GM19467 (cell line): ENCODE results near the gene TENT5D.
"Not testable (repeated sequence)": the region's sequence is repeated elsewhere in the genome, so short reads cannot be mapped to it uniquely, and the experiment has no call there.

Experiments used
- ATAC-seq: cut with Tn5 transposase; IDR thresholded peaks from one replicate; pipeline ENCODE4 v1.9.1; 2021; ENCODE audit warnings: mild to moderate bottlenecking, moderate library complexity; ENCODE audit not compliant: unreplicated experiment

The TENT5D gene

DNA sequence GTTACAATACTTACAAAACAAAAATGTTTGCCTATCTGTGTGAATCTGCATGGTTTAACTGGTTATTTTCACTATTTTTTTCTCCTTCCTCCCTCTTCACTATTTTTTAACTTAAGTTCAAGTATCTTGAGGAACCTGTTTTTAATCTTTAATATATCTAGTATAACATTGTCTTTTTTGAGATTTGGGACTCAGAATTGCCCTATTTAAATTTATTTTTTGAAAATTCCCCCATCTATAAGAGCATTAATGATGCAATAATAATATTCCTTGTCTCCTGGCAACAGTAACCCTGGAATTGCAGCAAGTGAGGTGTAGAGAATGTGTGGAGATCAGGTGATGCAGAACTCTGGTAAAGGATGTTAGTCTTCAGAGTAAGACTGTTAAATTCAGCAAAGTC lies at the start of gene TENT5D:
Gene TENT5D (plus strand): TSS at position 301 of the 400 bp plus-strand sequence. CDS start 22,093 bp downstream, outside the sequence.
- no peak for ATAC-seq

GRCh38 chrX:80385651-80386050 lies 34.6 kb upstream of the TENT5D start:
- not testable (repeated sequence) for ATAC-seq

- no peak for ATAC-seq
Measured at GRCh38 chrX:80388206-80388605, 32.0 kb upstream of the TENT5D start.

- no peak for ATAC-seq
Measured at GRCh38 chrX:80412042-80412441, 8.2 kb upstream of the TENT5D start.

- ATAC-seq: no peak
Measured at GRCh38 chrX:80423000-80423399, 2.8 kb downstream of the TENT5D start.

- ATAC-seq: no peak
Measured at GRCh38 chrX:80423744-80424143, 3.5 kb downstream of the TENT5D start.

DNA sequence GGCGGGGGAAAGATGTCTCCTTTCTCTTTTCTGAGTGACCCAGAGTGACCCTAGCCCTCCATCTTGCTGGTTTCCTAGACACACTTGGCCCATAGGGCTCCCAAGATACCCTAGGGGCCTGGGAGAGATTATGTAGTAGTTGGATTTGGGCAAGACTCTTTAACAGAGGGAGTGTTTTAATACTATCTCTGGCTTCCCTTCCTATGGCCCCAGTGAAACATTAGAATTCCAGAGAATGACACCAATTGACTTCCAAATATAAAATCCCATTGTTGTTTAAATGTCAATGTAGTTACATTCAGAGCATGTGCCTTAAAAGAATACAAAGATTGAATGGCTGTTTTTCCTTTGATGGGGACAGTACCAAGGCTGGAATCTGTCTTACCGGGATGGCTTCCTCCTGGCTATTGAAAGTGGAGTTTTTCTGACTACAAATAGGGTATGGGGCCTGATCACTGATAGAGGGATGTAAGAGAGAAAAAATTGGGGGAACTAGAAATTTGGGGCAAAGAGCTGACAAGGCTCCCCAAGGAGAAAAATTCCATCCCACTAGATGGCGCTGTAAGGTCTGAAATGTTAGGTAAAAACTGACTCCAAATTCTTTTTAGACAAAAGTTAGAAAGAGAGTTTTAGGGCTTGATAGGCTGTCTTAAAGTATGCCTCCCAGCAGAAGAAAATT lies 10.7 kb downstream of the TENT5D start:
- no peak for ATAC-seq

DNA sequence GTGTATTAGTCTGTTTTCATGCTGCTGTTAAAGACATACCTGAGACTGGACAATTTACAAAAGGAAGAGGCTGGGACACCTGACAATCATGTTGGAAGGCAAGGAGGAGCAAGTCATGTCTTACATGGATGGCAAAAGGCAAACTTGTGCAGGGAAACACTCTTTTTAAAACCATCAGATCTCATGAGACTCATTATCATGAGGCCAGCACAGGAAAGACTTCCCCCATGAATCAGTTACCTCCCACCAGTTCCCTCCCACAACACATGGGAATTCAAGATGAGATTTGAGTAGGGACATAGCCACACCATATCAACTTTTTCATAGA lies 11.2 kb downstream of the TENT5D start:
- ATAC-seq: no peak

- no peak for ATAC-seq
Measured at GRCh38 chrX:80432441-80432840, 12.2 kb downstream of the TENT5D start.

GRCh38 chrX:80432863-80433262 lies 12.6 kb downstream of the TENT5D start:
- no peak for ATAC-seq

GRCh38 chrX:80468166-80468565 lies 47.9 kb downstream of the TENT5D start:
- not testable (repeated sequence) for ATAC-seq

GRCh38 chrX:80471582-80471981 lies 51.3 kb downstream of the TENT5D start:
- no peak for ATAC-seq

- no peak for ATAC-seq
Measured at GRCh38 chrX:80485543-80485942, 65.3 kb downstream of the TENT5D start.

DNA sequence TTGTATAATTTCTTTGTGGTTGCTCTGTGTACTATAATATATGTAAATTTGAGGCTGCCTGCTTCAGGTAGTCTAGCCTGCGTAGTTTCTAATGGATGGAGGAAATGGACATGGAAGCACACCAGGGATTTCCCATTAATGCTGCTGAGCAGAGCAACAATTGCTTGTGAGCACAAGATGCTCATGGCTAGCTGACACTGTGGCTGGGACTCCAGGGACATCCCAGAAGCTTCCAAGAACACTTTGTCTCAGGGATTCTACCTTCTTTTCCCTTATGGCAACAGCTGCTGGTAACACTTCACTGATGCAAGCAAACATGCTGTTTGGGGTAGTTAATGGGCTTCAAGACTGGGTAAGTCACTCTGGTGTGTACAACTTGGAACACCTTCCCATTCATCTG lies 66.1 kb downstream of the TENT5D start:
- ATAC-seq: no peak

DNA sequence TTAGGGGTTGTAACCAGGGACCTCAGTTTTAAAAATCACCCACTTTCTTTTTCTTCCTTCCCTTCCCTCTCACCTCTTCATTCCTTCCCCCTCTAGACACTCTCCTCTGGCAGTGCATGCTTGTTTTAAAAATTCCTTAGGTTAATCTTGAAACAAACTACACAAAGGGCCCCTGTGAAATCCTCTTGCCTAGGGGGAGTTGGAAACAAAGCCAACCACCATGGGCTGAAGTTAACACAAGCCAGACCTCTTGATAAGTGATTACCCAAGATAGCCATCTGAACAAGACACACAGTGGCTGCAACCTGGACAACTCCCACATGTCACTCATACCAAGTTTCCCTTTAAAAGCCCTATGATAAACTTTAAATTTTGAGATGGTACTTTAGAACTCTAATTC lies 68.9 kb downstream of the TENT5D start:
- ATAC-seq: no peak
